K562 (cell line): Measurements from ENCODE around the gene ERGIC3. TPM values are rescaled to one million over a fixed set of nuclear protein-coding genes. Genes with fewer than 3 reads are reported as not detected.

ENCODE experiments used
- CREB5 ChIP-seq: fragments of 250-450 bp; sonication (Bioruptor Pico); IDR thresholded peaks from 2 replicates; pipeline ENCODE4 v1.5.0; 2020; ENCODE audit warnings: mild to moderate bottlenecking
- GTF2B ChIP-seq: IDR thresholded peaks from 2 replicates; pipeline ENCODE4 v1.6.1; 2011; ENCODE audit not compliant: insufficient read length; ENCODE audit errors: extremely low read depth
- ILF3 ChIP-seq: fragments of 450-650 bp; IDR thresholded peaks from 2 replicates; pipeline ENCODE4 v1.6.1; 2018; ENCODE audit warnings: antibody characterized with exemption, mild to moderate bottlenecking, moderate library complexity, borderline replicate concordance
- KDM4B ChIP-seq, 2 experiments: fragments of 450-650 bp in 1 of 2; sonication (generic) in 1 of 2; IDR thresholded peaks; 2 replicates each; pipeline ENCODE4 v1.6.1; 2016 to 2017; ENCODE audit warnings: borderline replicate concordance in 2 of 2, antibody characterized with exemption in 1 of 2, low read depth in 1 of 2, mild to moderate bottlenecking in 1 of 2
- KLF16 ChIP-seq: IDR thresholded peaks from 2 replicates; pipeline ENCODE4 v1.6.1; 2016; ENCODE audit warnings: antibody characterized with exemption
- LARP7 ChIP-seq: fragments of 450-650 bp; IDR thresholded peaks from 2 replicates; pipeline ENCODE4 v1.6.1; 2016
- MAFG ChIP-seq: fragments of 450-650 bp; conservative IDR thresholded peaks from 2 replicates; pipeline ENCODE4 v1.6.1; 2016; ENCODE audit warnings: missing genetic modification characterization, missing compliant biosample characterization
- MCM2 ChIP-seq: fragments of 450-650 bp; IDR thresholded peaks from 2 replicates; pipeline ENCODE4 v1.6.1; 2017; ENCODE audit warnings: low read depth, mild to moderate bottlenecking
- MITF ChIP-seq: IDR thresholded peaks from 2 replicates; pipeline ENCODE4 v1.6.1; 2014; ENCODE audit warnings: antibody characterized with exemption
- MLX ChIP-seq, 2 experiments: fragments of 450-650 bp in 1 of 2; sonication (generic) in 1 of 2; formaldehyde crosslinking; conservative IDR thresholded peaks; 2 replicates each; pipeline versions ENCODE4 v1.4.0 to v1.8.1; 2020 to 2022; ENCODE audit warnings: mild to moderate bottlenecking in 1 of 2, missing genetic modification reagents in 1 of 2
- PCBP2 ChIP-seq: fragments of 200-400 bp; formaldehyde crosslinking; IDR thresholded peaks from 2 replicates; pipeline ENCODE4 v1.6.1; 2018; ENCODE audit warnings: low read length, low read depth, mild to moderate bottlenecking, moderate library complexity; ENCODE audit not compliant: poor library complexity, severe bottlenecking
- REST ChIP-seq, 2 experiments: fragments of 450-650 bp; formaldehyde crosslinking in 1 of 2; IDR thresholded peaks; 2 replicates each; pipeline versions ENCODE4 v1.4.0 to v1.6.1; 2014 to 2020; ENCODE audit warnings: mild to moderate bottlenecking in 2 of 2, borderline replicate concordance in 1 of 2, low read depth in 1 of 2
- SMAD2 ChIP-seq: fragments of 150-350 bp; IDR thresholded peaks from 2 replicates; pipeline ENCODE4 v1.6.1; 2014; ENCODE audit warnings: low read depth, mild to moderate bottlenecking, low read length
- SP2 ChIP-seq: IDR thresholded peaks from 2 replicates; pipeline ENCODE4 v1.6.1; 2011; ENCODE audit warnings: mild to moderate bottlenecking, low read depth, low read length, moderate library complexity; ENCODE audit not compliant: poor library complexity, severe bottlenecking; ENCODE audit errors: extremely low read depth
- ZNF764 ChIP-seq: fragments of 250-450 bp; sonication (Bioruptor Pico); IDR thresholded peaks from 2 replicates; pipeline ENCODE4 v1.4.0; 2020; ENCODE audit warnings: low read depth, mild to moderate bottlenecking, moderate library complexity
- polyA plus RNA-seq, 8 experiments: library from polyadenylated mRNA; depleted of rRNA in 4 of 8; stranded (reverse) in 5 of 8; unstranded in 3 of 8; fragments of >200 nt; fragmentation: Nextera tagmentation in 2 of 8; fragmentation: Illumina TruSeq in 1 of 8; extraction: Ambion mirVana in 2 of 8; extraction: Trizol in 1 of 8; gene quantifications; 2 replicates each; pipeline versions ENCODE4 v1.2.1 to v1.2.3, GENCODE V29; 2011 to 2014; ENCODE audit warnings: inconsistent platforms in 1 of 8, missing spikeins in 1 of 8
- total RNA-seq, 7 experiments: library from RNA; depleted of rRNA in 6 of 7; stranded (reverse); fragments of >200 nt in 6 of 7; fragmentation: Illumina TruSeq in 2 of 7; extraction: Trizol in 2 of 7; gene quantifications; 2 replicates each; pipeline versions ENCODE4 v1.2.1 to v1.2.3, GENCODE V29; 2011 to 2021; ENCODE audit warnings: low replicate concordance in 1 of 7

The ERGIC3 gene
- total and polyA plus RNA-seq, 9 of the 15 experiments (the other 6 are each of a cell fraction or from before 2014, with no cell fraction given), result 121 to 278 (median 184) TPM

GRCh38 chr20:35511814-35512420 is 30.0 kb upstream of the ERGIC3 start (continued):
- TF ChIP-seq KDM4B (IDR thresholded peaks at IDR 0.05; ENCODE audit: borderline replicate concordance in 2 of 2, low read depth in 1 of 2) (no peak), CREB5 (CRISPR knock-in tag) (no peak), KLF16 (0 out of 2 replicates have a peak, but pooled peaks have one; percentile 7), SP2 (no peak), LARP7 (no peak), MLX (CRISPR knock-in tag; conservative IDR thresholded peaks at IDR 0.05) (no peak), MCM2 (no peak), GTF2B (no peak), REST (IDR thresholded peaks at IDR 0.05; ENCODE audit: borderline replicate concordance) (peak; percentile 49; the same call in 1 of the 2 replicates), REST (CRISPR knock-in tag; IDR thresholded peaks at IDR 0.05; ENCODE audit: low read depth) (no peak), MAFG (tag) (no peak), PCBP2 (no peak), ILF3 (no peak), SMAD2 (no peak), ZNF764 (CRISPR knock-in tag) (no peak), MITF (no peak)
